DMS79 treated with DMSO at 0.1 percent for 48 hours (cell line): ENCODE data around the gene PCDHGC3.

Source experiments
- DNase-seq: peaks from one replicate; lab custom pipeline; 2025; lab: John Stamatoyannopoulos, UW

Gene PCDHGC3

GRCh38 chr5:141508440-141508797, 32.7 kb downstream of the PCDHGC3 start:
- DNase-seq = no peak

GRCh38 chr5:141508798-141509611, 33.2 kb downstream of the PCDHGC3 start:
- no peak for DNase-seq

DNA sequence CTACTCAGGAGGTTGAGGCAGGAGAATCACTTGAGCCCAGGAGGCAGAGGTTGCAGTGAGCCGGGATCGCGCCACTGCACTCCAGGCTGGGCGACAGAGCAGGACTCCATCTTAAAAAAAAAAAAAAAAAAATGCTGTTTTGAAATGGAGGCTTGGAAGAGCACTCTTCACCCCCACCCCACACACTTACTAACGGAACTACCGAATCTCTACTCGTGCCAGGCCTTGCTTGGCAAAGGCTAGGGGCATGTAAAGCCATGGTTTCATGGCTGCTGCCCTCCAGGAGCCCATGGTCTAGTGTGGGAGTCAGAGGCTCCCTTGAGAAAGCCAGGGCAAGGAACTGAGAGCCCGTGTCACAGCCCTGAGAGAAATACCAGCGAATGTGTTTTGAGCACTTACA, 34.4 kb downstream of the PCDHGC3 start:
- no peak for DNase-seq

DNA sequence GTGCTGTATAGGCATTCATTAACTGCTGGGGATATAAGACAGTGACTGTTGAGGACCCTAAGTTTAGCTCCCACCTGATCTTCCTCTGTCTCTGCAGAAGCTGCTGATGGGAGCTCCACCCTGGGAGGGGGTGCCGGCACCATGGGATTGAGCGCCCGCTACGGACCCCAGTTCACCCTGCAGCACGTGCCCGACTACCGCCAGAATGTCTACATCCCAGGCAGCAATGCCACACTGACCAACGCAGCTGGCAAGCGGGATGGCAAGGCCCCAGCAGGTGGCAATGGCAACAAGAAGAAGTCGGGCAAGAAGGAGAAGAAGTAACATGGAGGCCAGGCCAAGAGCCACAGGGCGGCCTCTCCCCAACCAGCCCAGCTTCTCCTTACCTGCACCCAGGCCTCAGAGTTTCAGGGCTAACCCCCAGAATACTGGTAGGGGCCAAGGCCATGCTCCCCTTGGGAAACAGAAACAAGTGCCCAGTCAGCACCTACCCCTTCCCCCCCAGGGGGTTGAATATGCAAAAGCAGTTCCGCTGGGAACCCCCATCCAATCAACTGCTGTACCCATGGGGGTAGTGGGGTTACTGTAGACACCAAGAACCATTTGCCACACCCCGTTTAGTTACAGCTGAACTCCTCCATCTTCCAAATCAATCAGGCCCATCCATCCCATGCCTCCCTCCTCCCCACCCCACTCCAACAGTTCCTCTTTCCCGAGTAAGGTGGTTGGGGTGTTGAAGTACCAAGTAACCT, 35.3 kb downstream of the PCDHGC3 start:
- no peak for DNase-seq

GRCh38 chr5:141511771-141512325, 36.1 kb downstream of the PCDHGC3 start:
- DNase-seq = no peak

GRCh38 chr5:141512390-141512910, 36.7 kb downstream of the PCDHGC3 start:
- peak; percentile 62 for DNase-seq

DNA sequence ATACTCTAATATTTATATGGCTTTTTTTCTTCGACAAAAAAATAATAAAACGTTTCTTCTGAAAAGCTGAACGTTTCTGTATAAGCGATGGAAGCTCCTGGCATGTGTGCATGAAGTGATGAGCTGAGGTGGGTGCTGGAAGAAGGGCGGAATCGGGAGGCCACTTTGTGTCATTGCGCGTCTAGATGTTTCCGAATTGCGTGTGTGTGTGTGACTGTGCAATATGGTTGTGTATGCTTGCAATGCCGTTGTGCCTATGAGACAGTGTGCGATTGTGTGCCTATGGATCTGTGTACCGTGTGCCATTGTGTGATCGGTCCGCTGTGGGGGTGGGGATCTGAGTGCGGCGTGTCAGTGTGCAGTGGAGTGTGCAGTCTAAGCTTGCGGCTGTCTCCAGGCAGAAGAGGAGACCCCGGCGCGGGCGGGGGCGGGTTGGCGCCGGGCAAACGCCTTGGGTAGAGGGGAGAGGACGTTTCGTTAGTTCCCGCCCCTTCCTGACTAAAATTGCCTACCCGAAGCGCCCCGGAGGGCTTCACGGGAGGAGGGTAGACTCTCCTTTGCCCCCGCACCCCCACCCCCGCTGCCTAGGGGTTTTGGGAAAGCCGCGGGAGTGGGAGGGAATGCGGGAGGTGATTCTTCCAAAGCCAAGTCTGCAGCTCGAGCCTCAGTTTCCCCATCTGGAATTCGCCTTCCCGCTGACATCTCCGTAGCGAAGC, 37.3 kb downstream of the PCDHGC3 start:
- peak; percentile 39 for DNase-seq

DNA sequence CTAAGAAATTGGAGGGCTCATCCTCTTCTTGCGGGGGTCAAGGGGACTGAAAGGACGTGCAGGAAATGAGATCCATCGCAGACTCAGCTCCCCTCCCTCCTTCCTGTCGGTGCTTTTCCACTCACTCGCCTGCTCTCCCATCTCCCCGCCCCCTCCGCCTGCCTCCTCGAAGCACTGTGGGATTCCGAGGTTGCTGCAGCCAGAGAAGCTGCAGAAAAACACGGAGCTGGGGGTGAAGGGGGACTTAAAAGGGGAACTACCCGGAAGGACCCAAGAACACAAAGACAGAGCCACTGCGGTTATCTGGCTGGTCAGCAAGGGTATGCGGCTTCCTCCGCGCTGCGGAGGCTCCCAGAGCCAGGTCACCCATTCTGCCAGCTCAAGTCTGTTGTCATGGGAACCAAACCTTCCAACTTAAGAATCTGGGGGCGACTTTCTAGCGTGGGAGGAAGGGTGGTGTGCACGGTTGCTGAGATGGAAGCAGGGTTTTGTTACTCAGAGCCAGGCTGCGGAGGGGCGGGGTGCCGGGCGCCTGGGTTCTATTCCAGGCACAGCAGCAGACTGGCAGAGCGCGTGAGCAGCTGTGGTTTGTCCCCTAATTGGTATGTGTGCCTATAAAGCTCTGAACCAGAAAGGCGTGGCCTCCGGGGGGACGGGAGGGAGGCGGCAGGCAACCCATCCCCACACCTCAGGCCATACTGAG, 38.0 kb downstream of the PCDHGC3 start:
- DNase-seq = peak; percentile 31

- DNase-seq = peak; percentile 83
These were observed 38.8 kb downstream of the PCDHGC3 start for GRCh38 chr5:141514330-141515133.

GRCh38 chr5:141515141-141515540, 39.4 kb downstream of the PCDHGC3 start:
- peak; percentile 8 for DNase-seq

DNA sequence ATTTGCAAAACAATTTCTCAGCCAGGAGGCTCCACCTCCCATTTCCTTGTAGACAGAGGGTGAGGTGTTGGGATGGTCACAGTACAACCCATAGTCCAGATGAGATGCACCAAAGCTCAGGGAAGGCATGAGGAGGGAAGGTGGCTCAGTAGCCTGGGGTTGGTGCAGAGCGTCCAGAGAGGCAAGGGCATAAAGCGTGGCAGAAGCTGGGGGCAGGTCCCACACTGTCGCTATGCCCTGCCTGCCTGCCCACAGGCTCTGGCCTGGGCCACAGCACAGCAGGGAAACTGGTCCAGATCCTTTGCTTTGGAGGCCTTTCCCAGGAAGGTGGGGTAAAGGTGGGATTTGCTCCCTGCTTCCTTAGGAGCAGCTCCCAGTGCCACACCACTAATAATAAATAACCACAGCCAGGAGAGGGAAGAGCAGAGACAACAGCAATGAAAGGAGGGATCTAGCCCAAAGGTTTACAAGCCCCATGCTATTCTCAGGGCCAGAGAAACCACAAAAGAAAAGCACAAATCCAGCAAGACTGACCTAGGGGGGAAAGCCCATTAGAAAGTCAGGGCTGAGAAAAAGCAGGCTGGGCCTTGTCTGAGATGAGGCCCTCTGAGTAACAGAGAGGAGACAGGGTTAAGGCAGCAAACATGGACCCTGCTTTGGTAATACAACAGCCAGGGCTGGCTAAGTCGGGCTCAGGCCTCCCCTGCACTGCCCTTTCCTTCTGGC, 40.3 kb downstream of the PCDHGC3 start:
- no peak for DNase-seq

DNA sequence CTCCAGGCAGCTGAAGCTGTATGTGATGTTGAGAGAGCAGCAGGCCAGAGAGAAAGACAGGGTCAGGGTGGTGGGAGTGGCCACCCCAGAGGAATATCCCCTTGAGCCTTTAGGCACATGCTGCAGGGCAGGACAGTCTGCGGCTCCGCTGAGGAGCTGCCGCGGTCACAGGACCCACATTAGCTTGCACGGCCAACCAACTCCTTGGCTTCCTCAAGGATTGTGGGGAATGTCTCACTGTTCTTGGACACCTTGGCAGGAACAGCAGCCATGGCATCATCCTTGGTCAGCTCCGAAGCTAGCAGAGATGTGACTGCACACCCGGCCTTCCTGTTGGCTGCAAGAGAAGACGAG, 40.9 kb downstream of the PCDHGC3 start:
- no peak for DNase-seq

- no peak for DNase-seq
These were observed 41.5 kb downstream of the PCDHGC3 start for GRCh38 chr5:141517312-141517711.

- DNase-seq = no peak
These were observed 42.3 kb downstream of the PCDHGC3 start for GRCh38 chr5:141517880-141518617.

DNA sequence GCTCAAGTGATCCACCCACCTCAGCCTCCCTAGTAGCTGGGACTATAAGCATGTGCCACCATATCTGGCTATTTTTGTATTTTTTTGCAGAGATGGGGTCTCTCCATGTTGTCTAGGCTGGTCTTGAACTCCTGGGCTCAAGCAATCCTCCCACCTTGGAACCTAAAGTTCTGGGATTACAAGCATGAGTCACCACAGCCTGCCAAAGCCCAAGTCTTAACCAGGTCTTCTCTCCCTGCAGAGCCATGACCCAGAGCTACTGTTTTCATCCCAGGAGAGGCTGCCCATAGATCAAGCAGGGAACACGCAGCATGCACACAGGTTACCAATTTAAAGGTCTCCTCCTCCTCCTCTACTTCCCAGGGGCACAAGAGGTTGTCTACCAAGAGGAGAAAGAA, 42.9 kb downstream of the PCDHGC3 start:
- no peak for DNase-seq

DNA sequence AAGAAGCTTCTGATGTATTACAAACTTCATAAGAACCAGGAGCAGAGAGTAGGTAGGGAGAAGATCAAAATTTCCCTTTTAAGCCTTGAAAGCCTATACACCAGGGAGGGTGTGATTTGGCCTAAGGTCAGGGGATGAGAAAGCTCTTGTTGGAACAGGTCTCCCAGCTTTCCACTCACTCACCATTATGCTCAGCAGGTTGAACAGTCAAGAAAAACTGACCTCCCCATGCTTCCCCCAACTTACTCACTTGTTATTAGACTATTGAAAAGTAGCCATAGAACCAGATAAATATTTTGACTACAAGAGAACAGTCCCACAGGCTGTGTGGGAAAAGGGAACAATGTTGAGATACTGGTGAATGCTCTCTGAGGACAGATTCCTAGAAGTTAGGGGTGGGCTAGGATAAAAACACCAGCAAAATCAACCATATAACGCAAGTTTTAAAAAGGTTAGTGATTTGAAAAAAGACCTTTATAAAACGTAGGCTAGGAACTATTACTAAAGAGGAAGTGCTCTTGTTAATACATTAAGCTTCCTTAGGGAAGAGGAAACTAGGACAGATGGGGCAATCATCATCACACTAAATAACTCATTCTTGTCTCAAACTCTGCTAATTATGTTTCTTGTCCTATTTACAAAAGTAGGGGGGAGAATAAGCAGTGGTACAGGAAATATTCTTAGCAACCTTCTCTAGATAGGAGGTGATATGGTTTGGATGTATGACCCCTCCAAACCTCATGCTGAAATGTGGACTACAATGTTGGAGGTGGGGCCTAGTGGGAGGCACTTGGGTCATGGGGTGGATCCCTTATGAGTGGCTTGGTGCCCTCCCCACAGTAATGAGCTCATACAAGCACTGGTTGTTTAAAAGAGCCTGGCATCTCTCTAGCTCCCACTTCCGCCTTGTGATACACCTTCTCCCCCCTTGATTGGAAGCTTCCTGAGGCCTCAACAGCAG, 44.1 kb downstream of the PCDHGC3 start:
- DNase-seq = no peak

- DNase-seq = no peak
These were observed 45.5 kb downstream of the PCDHGC3 start for GRCh38 chr5:141521244-141521781.

GRCh38 chr5:141522301-141522700, 46.5 kb downstream of the PCDHGC3 start:
- no peak for DNase-seq
